Vagina (tissue), 2 donors: Measurements from ENCODE around the gene MSN.

Source experiments
- POLR2AphosphoS5 ChIP-seq, 2 donors: sonication (generic); formaldehyde crosslinking; IDR thresholded peaks; one replicate each; pipeline ENCODE4 v1.9.0; 2017; ENCODE audit warnings: antibody characterized with exemption in 2 of 2, mild to moderate bottlenecking in 2 of 2, low read depth in 1 of 2; ENCODE audit not compliant: insufficient read depth in 1 of 2
- TF ChIP-seq, protein P1 (sequence below), 3 experiments: fragments of 450-650 bp in 2 of 3; fragments of 200-600 bp in 1 of 3; sonication (generic) in 1 of 3; IDR thresholded peaks; one replicate each; pipeline ENCODE4 v1.5.1; 2017 to 2019; ENCODE audit warnings: antibody characterized with exemption in 3 of 3, mild to moderate bottlenecking in 2 of 3, moderate library complexity in 2 of 3

DNA sequence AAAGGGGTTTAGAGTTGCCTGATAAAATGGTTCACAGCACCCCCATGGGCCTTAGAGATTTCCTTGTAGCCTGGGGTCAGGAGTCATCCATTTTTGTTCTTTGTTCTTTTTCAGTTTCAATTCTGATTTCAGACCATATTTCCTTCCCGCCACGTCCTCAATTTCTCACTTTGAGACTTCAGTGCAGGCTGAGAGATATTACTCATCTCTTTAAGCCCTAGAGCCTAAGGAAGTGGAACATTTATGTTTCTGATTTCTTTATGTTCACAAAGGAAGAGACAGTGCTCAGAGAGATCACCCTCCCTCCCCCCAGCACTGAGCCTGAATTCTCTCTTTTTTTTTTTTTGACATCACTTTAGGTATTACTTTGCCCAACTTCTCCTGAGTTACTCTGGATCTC is 56.3 kb downstream of the MSN start:
- TF ChIP-seq, protein P1, sequence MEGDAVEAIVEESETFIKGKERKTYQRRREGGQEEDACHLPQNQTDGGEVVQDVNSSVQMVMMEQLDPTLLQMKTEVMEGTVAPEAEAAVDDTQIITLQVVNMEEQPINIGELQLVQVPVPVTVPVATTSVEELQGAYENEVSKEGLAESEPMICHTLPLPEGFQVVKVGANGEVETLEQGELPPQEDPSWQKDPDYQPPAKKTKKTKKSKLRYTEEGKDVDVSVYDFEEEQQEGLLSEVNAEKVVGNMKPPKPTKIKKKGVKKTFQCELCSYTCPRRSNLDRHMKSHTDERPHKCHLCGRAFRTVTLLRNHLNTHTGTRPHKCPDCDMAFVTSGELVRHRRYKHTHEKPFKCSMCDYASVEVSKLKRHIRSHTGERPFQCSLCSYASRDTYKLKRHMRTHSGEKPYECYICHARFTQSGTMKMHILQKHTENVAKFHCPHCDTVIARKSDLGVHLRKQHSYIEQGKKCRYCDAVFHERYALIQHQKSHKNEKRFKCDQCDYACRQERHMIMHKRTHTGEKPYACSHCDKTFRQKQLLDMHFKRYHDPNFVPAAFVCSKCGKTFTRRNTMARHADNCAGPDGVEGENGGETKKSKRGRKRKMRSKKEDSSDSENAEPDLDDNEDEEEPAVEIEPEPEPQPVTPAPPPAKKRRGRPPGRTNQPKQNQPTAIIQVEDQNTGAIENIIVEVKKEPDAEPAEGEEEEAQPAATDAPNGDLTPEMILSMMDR (IDR thresholded peaks at IDR 0.05), result no peak
- no peak for TF ChIP-seq POLR2AphosphoS5 (IDR thresholded peaks at IDR 0.05; ENCODE audit: insufficient read depth in 1 of 2, low read depth in 1 of 2)
